H1 (cell line): ENCODE measurements around the gene MSTO1. TPM values are rescaled to one million over a fixed set of nuclear protein-coding genes. Genes with fewer than 3 reads are reported as not detected.

Experiments
- CTCF ChIA-PET: fragments of 300-600 bp; sonication (Branson Sonifier 250); formaldehyde crosslinking; loops from one replicate; lab custom pipeline; 2021; ENCODE audit not compliant: partially characterized antibody; lab: Charles Lee
- POLR2A ChIA-PET: fragments of 300-600 bp; sonication (Branson Sonifier 250); formaldehyde crosslinking; loops from one replicate; lab custom pipeline; 2021; ENCODE audit warnings: inconsistent platforms; ENCODE audit not compliant: partially characterized antibody; lab: Charles Lee
- DNase-seq, 2 experiments: peaks; one replicate each; pipeline versions ENCODE4 v3.0.0 to v3.0.0-alpha.2; 2010 to 2022; ENCODE audit warnings: low spot score in 2 of 2, low read depth in 1 of 2, mixed read lengths in 1 of 2
- FAIRE-seq: peaks from 2 replicates; lab custom pipeline; 2011; peaks lifted over from hg19 to GRCh38; lab: Jason Lieb, UNC
- H2AFZ ChIP-seq: 2 replicates; pipeline ENCODE4 v1.8.1; 2012; ENCODE audit warnings: low read length, inconsistent platforms
- H2AK5ac ChIP-seq: 2 replicates; pipeline ENCODE4 v1.6.1; 2013; ENCODE audit warnings: low read depth, low read length
- H2BK120ac ChIP-seq: replicated peaks from 2 replicates; pipeline ENCODE3; 2013; ENCODE audit warnings: low read depth, low read length, inconsistent platforms
- H2BK12ac ChIP-seq: 2 replicates; pipeline ENCODE4 v1.6.1; 2013; ENCODE audit warnings: low read depth, low read length
- H2BK15ac ChIP-seq: 2 replicates; pipeline ENCODE4 v1.6.1; 2013; ENCODE audit warnings: low read length
- H2BK20ac ChIP-seq: 2 replicates; pipeline ENCODE4 v1.6.1; 2013; ENCODE audit warnings: low read length
- H2BK5ac ChIP-seq: 2 replicates; pipeline ENCODE4 v1.6.1; 2013; ENCODE audit warnings: low read depth, low read length
- H3K14ac ChIP-seq: 2 replicates; pipeline ENCODE4 v1.6.1; 2013; ENCODE audit warnings: inconsistent platforms; ENCODE audit not compliant: insufficient read length
- H3K18ac ChIP-seq: 2 replicates; pipeline ENCODE4 v1.6.1; 2013; ENCODE audit warnings: low read length; ENCODE audit errors: extremely low read depth
- H3K23ac ChIP-seq: 2 replicates; pipeline ENCODE4 v1.6.1; 2013; ENCODE audit warnings: inconsistent platforms; ENCODE audit not compliant: insufficient read length
- H3K23me2 ChIP-seq: 2 replicates; pipeline ENCODE4 v1.6.1; 2013; ENCODE audit warnings: low read depth, low read length
- H3K27ac ChIP-seq: 2 replicates; pipeline ENCODE4 v1.6.1; 2011; ENCODE audit warnings: low read depth, low read length, inconsistent platforms
- H3K27me3 ChIP-seq, 4 experiments: replicated peaks in 1 of 4; 1 replicate in 1 of 4; 2 replicates in 3 of 4; pipeline versions ENCODE4 v1.6.1 to v1.8.1; 2011 to 2013; ENCODE audit warnings: low read length in 3 of 4, mild to moderate bottlenecking in 3 of 4, inconsistent platforms in 2 of 4, mixed read lengths in 2 of 4, moderate library complexity in 1 of 4; ENCODE audit not compliant: control insufficient read depth in 3 of 4, insufficient read depth in 3 of 4; ENCODE audit errors: extremely low read depth in 1 of 4
- H3K36me3 ChIP-seq, 4 experiments: 2 replicates each; pipeline versions ENCODE4 v1.6.1 to v1.8.1; 2011 to 2013; ENCODE audit warnings: mild to moderate bottlenecking in 4 of 4, low read length in 3 of 4, moderate library complexity in 2 of 4, control low read depth in 1 of 4, inconsistent platforms in 1 of 4; ENCODE audit not compliant: insufficient read depth in 4 of 4, control insufficient read depth in 2 of 4
- H3K4ac ChIP-seq: replicated peaks from 2 replicates; pipeline ENCODE3; 2013; ENCODE audit warnings: low read length, low read depth, mixed read lengths, inconsistent platforms; ENCODE audit not compliant: insufficient read length
- H3K4me1 ChIP-seq, 4 experiments: replicated peaks in 1 of 4; 1 replicate in 1 of 4; 2 replicates in 3 of 4; pipeline versions ENCODE4 v1.6.1 to v1.8.1; 2011 to 2013; ENCODE audit warnings: low read length in 3 of 4, inconsistent platforms in 2 of 4, mixed read lengths in 1 of 4; ENCODE audit not compliant: insufficient read depth in 4 of 4, control insufficient read depth in 3 of 4
- H3K4me2 ChIP-seq, 2 experiments: 2 replicates each; pipeline versions ENCODE4 v1.6.1 to v1.8.1; 2011 to 2013; ENCODE audit warnings: low read depth in 2 of 2, low read length in 2 of 2, control low read depth in 1 of 2, inconsistent platforms in 1 of 2, mild to moderate bottlenecking in 1 of 2; ENCODE audit not compliant: insufficient read depth in 1 of 2
- H3K4me3 ChIP-seq, 4 experiments: fragments of 200-600, 300-600 bp in 1 of 4; sonication (generic), shearing (Covaris generic), sonication (Bioruptor Twin) in 1 of 4; 2 replicates each; pipeline versions ENCODE4 v1.5.1 to v1.8.1; 2011 to 2016; ENCODE audit warnings: low read length in 4 of 4, low read depth in 3 of 4, control low read depth in 2 of 4, inconsistent platforms in 2 of 4, mild to moderate bottlenecking in 2 of 4, mixed read lengths in 1 of 4, moderate library complexity in 1 of 4; ENCODE audit not compliant: insufficient read depth in 2 of 4; ENCODE audit errors: extremely low read depth in 1 of 4
- H3K56ac ChIP-seq: replicated peaks from 2 replicates; pipeline ENCODE3; 2013; ENCODE audit warnings: low read depth, mild to moderate bottlenecking, mixed read lengths, low read length, inconsistent platforms; ENCODE audit not compliant: insufficient read length
- H3K79me1 ChIP-seq: 2 replicates; pipeline ENCODE4 v1.6.1; 2013; ENCODE audit warnings: low read depth, low read length, control low read depth
- H3K79me2 ChIP-seq, 2 experiments: 2 replicates each; pipeline versions ENCODE4 v1.6.1 to v1.8.1; 2012 to 2013; ENCODE audit warnings: low read length in 2 of 2, mild to moderate bottlenecking in 2 of 2, inconsistent platforms in 1 of 2; ENCODE audit not compliant: insufficient read depth in 2 of 2, control insufficient read depth in 1 of 2
- H3K9ac ChIP-seq, 4 experiments: replicated peaks in 1 of 4; 1 replicate in 1 of 4; 2 replicates in 3 of 4; pipeline versions ENCODE4 v1.6.1 to v1.8.1; 2011 to 2013; ENCODE audit warnings: low read depth in 3 of 4, low read length in 3 of 4, control low read depth in 2 of 4, mild to moderate bottlenecking in 2 of 4, moderate library complexity in 2 of 4, inconsistent platforms in 1 of 4; ENCODE audit errors: extremely low read depth in 1 of 4
- H3K9me3 ChIP-seq, 2 experiments: 2 replicates each; pipeline versions ENCODE4 v1.6.1 to v1.8.1; 2012 to 2013; ENCODE audit warnings: mild to moderate bottlenecking in 2 of 2, moderate library complexity in 2 of 2, control low read depth in 1 of 2, inconsistent platforms in 1 of 2, low read depth in 1 of 2, low read length in 1 of 2, mixed read lengths in 1 of 2; ENCODE audit not compliant: insufficient read depth in 2 of 2
- H4K20me1 ChIP-seq, 2 experiments: replicated peaks in 1 of 2; 2 replicates each; pipeline versions ENCODE3 to v1.8.1; 2011 to 2013; ENCODE audit warnings: inconsistent platforms in 2 of 2, low read length in 2 of 2, mild to moderate bottlenecking in 1 of 2; ENCODE audit not compliant: insufficient read depth in 2 of 2, control insufficient read depth in 1 of 2
- H4K5ac ChIP-seq: 2 replicates; pipeline ENCODE4 v1.6.1; 2013; ENCODE audit warnings: low read length, low read depth, mixed read lengths, inconsistent platforms; ENCODE audit not compliant: insufficient read length
- H4K8ac ChIP-seq: 2 replicates; pipeline ENCODE4 v1.8.0; 2013; ENCODE audit warnings: mild to moderate bottlenecking, moderate library complexity, low read length, inconsistent platforms; ENCODE audit not compliant: insufficient read depth; ENCODE audit errors: extremely low read depth
- H4K91ac ChIP-seq: replicated peaks from 2 replicates; pipeline ENCODE3; 2013; ENCODE audit warnings: low read length, mixed read lengths, inconsistent platforms; ENCODE audit not compliant: insufficient read length
- ATF2 ChIP-seq: IDR thresholded peaks from 2 replicates; pipeline ENCODE4 v1.6.1; 2012; ENCODE audit warnings: low read length, inconsistent platforms
- CHD1 ChIP-seq: IDR thresholded peaks from 2 replicates; pipeline ENCODE4 v1.6.1; 2012; ENCODE audit warnings: low read depth, low read length, improper control_type of control experiment
- CHD2 ChIP-seq: IDR thresholded peaks from 2 replicates; pipeline ENCODE4 v1.6.1; 2012; ENCODE audit warnings: low read length, improper control_type of control experiment
- JUND ChIP-seq: IDR thresholded peaks from 2 replicates; pipeline ENCODE4 v1.6.1; 2011; ENCODE audit warnings: mild to moderate bottlenecking, improper control_type of control experiment, low read length
- MAFK ChIP-seq: IDR thresholded peaks from 2 replicates; pipeline ENCODE4 v1.6.1; 2012; ENCODE audit warnings: low read depth, mild to moderate bottlenecking, improper control_type of control experiment, low read length
- NANOG ChIP-seq: IDR thresholded peaks from 2 replicates; pipeline ENCODE4 v1.6.1; 2011; ENCODE audit warnings: low read length, low read depth, mild to moderate bottlenecking, inconsistent platforms; ENCODE audit not compliant: insufficient read depth, poor library complexity, severe bottlenecking
- SAP30 ChIP-seq: fragments of 300-600 bp; sonication (generic); IDR thresholded peaks from 2 replicates; pipeline ENCODE4 v1.7.1; 2012; ENCODE audit warnings: low read length, moderate library complexity, mild to moderate bottlenecking, inconsistent platforms; ENCODE audit not compliant: insufficient read depth, insufficient replicate concordance
- TAF1 ChIP-seq: IDR thresholded peaks from 2 replicates; pipeline ENCODE4 v1.6.1; 2011; ENCODE audit warnings: mild to moderate bottlenecking, low read depth, low read length
- TCF12 ChIP-seq: IDR thresholded peaks from 2 replicates; pipeline ENCODE4 v1.6.1; 2011; ENCODE audit warnings: low read depth, mild to moderate bottlenecking, low read length
- polyA plus RNA-seq, 7 experiments: library from polyadenylated mRNA; depleted of rRNA in 3 of 7; stranded (reverse) in 5 of 7; unstranded in 2 of 7; fragments of >200 nt in 5 of 7; fragments of 200-250 nt in 2 of 7; gene quantifications; 1 replicate in 5 of 7; 2 replicates in 1 of 7; 4 replicates in 1 of 7; pipeline versions ENCODE4 v1.2.1 to v1.2.3, GENCODE V29; 2011 to 2013; ENCODE audit warnings: missing spikeins in 2 of 7, mixed read lengths in 2 of 7
- total RNA-seq: library from RNA; stranded (reverse); fragmentation: NEBNext Ultra II Directional; extraction: Animal tissue kit (Norgen Biotek cat#: 25700); gene quantifications from 2 replicates; pipeline ENCODE4 v1.2.1, GENCODE V29; 2021

Gene MSTO1
- total and polyA plus RNA-seq, 2 of the 8 experiments (the other 6 are each of a cell fraction or from before 2014, with no cell fraction given), result 40.5 to 51.0 TPM

GRCh38 chr1:155640367-155640766 is 30.3 kb downstream of the MSTO1 start:
- Histone ChIP-seq H3K18ac (no peak overlapping the region), H2AK5ac (no peak overlapping the region), H2BK15ac (no peak overlapping the region), H4K91ac (no peak overlapping the region), H3K4me3 (no peak overlapping the region), H4K5ac (no peak overlapping the region), H3K23ac (no peak overlapping the region), H2BK120ac (no peak overlapping the region), H3K4me2 (no peak overlapping the region), H3K27ac (no peak overlapping the region), H2BK20ac (no peak overlapping the region), H2BK5ac (no peak overlapping the region), H3K79me2 (no peaks in the 10 kb centered on the region), H3K14ac (no peak overlapping the region), H3K36me3 (no peaks in the 10 kb centered on the region), H4K8ac (no peak overlapping the region), H3K4me1 (peaks cover 0 to 4% (median 3%) of the 10 kb centered on the region in 4 experiments; a peak in 2 of 7 replicates), H3K9me3 (peaks cover 20 to 23% of the 10 kb centered on the region in 2 experiments), H2BK12ac (no peak overlapping the region), H3K56ac (no peak overlapping the region), H3K9ac (no peak overlapping the region), H4K20me1 (no peaks in the 10 kb centered on the region), H3K27me3 (no peaks in the 10 kb centered on the region), H3K79me1 (no peaks in the 10 kb centered on the region), H3K4ac (no peak overlapping the region), H2AFZ (no peak overlapping the region), H3K23me2 (no peaks in the 10 kb centered on the region)
- ChIA-PET POLR2A (no interaction called here), CTCF (interaction anchor here (1.1 kb wide), 1 partner anchor 45 kb away, joined by 3 read pairs; no protein-coding TSS in a partner anchor)
- DNase-seq (no peak), FAIRE-seq (no peak)
- TF ChIP-seq CHD2 (no peak), JUND (no peak), SAP30 (no peak), TAF1 (no peak), TCF12 (no peak), CHD1 (no peak), ATF2 (no peak), MAFK (no peak), NANOG (no peak)
